HFFc6 (cell line): ENCODE measurements around the gene DNAH6. TPM values are rescaled to one million over a fixed set of nuclear protein-coding genes. Genes with fewer than 3 reads are reported as not detected.
"Not testable (repeated sequence)": the region's sequence is repeated elsewhere in the genome, so short reads cannot be mapped to it uniquely, and the experiment has no call there.

Experiments
- DNase-seq: peaks from one replicate; pipeline ENCODE4 v3.0.0-alpha.2; 2018
- H3K27ac Mint-ChIP-seq: 2 replicates; pipeline ENCODE4 v1.8.0; 2020; ENCODE audit warnings: mild to moderate bottlenecking, mixed read lengths
- H3K27me3 Mint-ChIP-seq: 2 replicates; pipeline ENCODE4 v1.8.0; 2021; ENCODE audit warnings: mild to moderate bottlenecking, moderate library complexity, mixed read lengths; ENCODE audit not compliant: insufficient read depth
- H3K36me3 Mint-ChIP-seq: 2 replicates; pipeline ENCODE4 v1.8.0; 2021; ENCODE audit warnings: low read depth, mixed read lengths
- H3K4me1 Mint-ChIP-seq: 2 replicates; pipeline ENCODE4 v1.8.0; 2020; ENCODE audit warnings: low read depth, mixed read lengths
- H3K4me3 Mint-ChIP-seq: 2 replicates; pipeline ENCODE4 v1.8.0; 2020; ENCODE audit warnings: mild to moderate bottlenecking, moderate library complexity, mixed read lengths
- H3K9me3 Mint-ChIP-seq: 2 replicates; pipeline ENCODE4 v1.8.0; 2020; ENCODE audit warnings: mild to moderate bottlenecking, mixed read lengths
- total RNA-seq, 6 experiments: library from RNA; stranded (reverse); fragmentation: NEBNext Ultra II Directional; extraction: Animal tissue kit (Norgen Biotek cat#: 25700); gene quantifications; 2 replicates in 1 of 6; 3 replicates in 5 of 6; pipeline ENCODE4 v1.2.3, GENCODE V29; 2021
- TF ChIP-seq, protein P1 (sequence below): fragments of 200-600 bp; sonication (generic); IDR thresholded peaks from 2 replicates; pipeline ENCODE4 v1.5.0; 2021; ENCODE audit warnings: antibody characterized with exemption, mild to moderate bottlenecking

The DNAH6 gene
- total RNA-seq, 6 experiments from 2014 or later: 0.05 to 0.46 (median 0.05) TPM; not detected in 1

DNA sequence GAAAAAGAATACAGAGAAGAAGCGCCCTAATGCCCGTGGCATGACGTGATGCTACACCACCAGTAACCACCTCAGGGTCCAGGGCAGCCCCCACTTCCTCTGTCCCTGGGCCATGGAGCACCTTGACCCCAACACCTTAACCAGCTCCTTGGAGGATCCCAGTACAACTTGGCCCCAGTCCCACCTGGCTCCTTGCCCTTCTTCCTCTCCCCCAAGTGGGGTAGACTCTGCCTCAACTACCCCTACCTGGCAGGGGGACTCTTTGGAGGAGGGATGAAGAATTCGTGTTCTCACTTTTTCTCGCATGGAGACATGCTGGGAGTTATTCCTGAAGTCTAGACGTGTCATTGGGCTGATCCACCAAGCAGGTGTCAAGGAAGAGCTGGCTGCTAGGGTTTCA is 345.7 kb downstream of the DNAH6 start:
- H3K27me3 Mint-ChIP-seq: no peaks in the 10 kb centered on the region; the same call in 1 of the 2 replicates
- TF ChIP-seq, protein P1, sequence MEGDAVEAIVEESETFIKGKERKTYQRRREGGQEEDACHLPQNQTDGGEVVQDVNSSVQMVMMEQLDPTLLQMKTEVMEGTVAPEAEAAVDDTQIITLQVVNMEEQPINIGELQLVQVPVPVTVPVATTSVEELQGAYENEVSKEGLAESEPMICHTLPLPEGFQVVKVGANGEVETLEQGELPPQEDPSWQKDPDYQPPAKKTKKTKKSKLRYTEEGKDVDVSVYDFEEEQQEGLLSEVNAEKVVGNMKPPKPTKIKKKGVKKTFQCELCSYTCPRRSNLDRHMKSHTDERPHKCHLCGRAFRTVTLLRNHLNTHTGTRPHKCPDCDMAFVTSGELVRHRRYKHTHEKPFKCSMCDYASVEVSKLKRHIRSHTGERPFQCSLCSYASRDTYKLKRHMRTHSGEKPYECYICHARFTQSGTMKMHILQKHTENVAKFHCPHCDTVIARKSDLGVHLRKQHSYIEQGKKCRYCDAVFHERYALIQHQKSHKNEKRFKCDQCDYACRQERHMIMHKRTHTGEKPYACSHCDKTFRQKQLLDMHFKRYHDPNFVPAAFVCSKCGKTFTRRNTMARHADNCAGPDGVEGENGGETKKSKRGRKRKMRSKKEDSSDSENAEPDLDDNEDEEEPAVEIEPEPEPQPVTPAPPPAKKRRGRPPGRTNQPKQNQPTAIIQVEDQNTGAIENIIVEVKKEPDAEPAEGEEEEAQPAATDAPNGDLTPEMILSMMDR: no peak
- no peaks in the 10 kb centered on the region for H3K9me3 Mint-ChIP-seq
- no peak overlapping the region for H3K4me3 Mint-ChIP-seq
- H3K4me1 Mint-ChIP-seq: peaks cover 15% of the 10 kb centered on the region; the same call in 1 of the 2 replicates
- no peaks in the 10 kb centered on the region for H3K36me3 Mint-ChIP-seq
- H3K27ac Mint-ChIP-seq: no peak overlapping the region
- no peak for DNase-seq

DNA sequence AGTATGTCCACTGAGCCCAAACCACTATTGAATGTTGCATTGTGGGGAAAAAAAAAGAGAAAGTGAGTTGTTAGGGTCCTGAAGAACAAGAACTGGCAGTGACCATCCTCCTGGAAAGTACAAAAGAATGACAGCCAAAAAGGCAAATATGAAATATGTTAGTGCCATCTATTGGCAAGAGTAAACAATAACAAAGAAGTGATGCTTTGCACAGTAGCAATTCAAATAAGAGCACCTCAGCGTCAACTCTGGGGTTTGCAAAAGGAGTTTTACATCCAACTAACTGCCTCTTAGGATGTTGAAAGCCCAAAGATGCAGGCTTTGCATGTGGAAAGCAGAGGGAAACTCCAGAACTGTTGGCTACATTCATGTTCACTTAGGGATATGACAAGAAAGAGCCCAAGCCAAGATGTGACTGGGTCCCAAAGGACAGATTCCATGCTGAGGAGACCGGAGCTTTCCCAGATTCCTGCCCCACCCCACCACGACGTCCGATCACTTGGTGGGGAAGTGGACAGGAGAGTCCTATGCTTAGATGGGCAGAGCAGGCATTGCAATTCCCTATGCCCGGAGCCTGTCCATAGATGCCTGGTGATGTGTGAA is 349.0 kb downstream of the DNAH6 start:
- H3K4me3 Mint-ChIP-seq: no peak overlapping the region
- peak; percentile 51 for DNase-seq
- TF ChIP-seq, protein P1: peak; percentile 69
- H3K4me1 Mint-ChIP-seq: peaks cover 8% of the 10 kb centered on the region; the same call in 1 of the 2 replicates
- H3K27me3 Mint-ChIP-seq: peaks cover 3% of the 10 kb centered on the region
- H3K36me3 Mint-ChIP-seq: peaks cover 6% of the 10 kb centered on the region; the same call in 1 of the 2 replicates
- no peak overlapping the region for H3K27ac Mint-ChIP-seq
- no peaks in the 10 kb centered on the region for H3K9me3 Mint-ChIP-seq

DNA sequence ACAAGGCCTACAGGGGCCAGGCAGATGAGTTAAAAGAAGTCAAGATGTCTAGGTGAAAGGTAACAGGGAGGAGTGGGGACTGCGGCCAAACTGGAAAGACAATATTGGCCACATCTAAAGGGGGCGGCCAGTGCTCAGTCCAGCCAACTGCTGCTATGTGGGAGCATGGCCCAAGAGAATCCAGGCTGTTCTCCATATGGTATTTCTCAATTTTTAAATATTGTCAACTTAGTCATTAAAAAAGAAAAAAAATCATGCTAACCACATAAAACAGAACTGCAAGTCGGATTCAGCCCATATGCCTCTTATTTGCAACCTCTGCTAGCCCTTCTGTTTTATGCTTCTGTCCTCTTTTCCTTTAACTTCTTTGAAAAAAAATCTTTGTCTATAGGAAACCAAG is 349.8 kb downstream of the DNAH6 start:
- Mint-ChIP-seq H3K27ac (no peak overlapping the region), H3K9me3 (no peaks in the 10 kb centered on the region), H3K4me3 (no peak overlapping the region), H3K36me3 (peaks cover 6% of the 10 kb centered on the region; the same call in 1 of the 2 replicates), H3K27me3 (peaks cover 3% of the 10 kb centered on the region), H3K4me1 (peaks cover 8% of the 10 kb centered on the region; the same call in 1 of the 2 replicates)
- DNase-seq: no peak
- TF ChIP-seq, protein P1: no peak

GRCh38 chr2:84868327-84868726 is 352.0 kb downstream of the DNAH6 start:
- H3K27me3 Mint-ChIP-seq, H3K36me3 Mint-ChIP-seq, DNase-seq, H3K4me3 Mint-ChIP-seq, H3K4me1 Mint-ChIP-seq, H3K27ac Mint-ChIP-seq, H3K9me3 Mint-ChIP-seq: not testable (repeated sequence)

Other genes starting within 250 kb of the DNAH6 start
- 10 to 100 TPM; 72.5 to 84.9 (median 79.2) TPM for gene SUCLG1, start 57.2 kb upstream of the DNAH6 start, total RNA-seq